Calu3 (cell line): ENCODE results near the gene BRPF3. TPM values are rescaled to one million over a fixed set of nuclear protein-coding genes. Genes with fewer than 3 reads are reported as not detected.

ENCODE experiments used
- BruUV-seq: library from RNA; stranded (reverse); fragments of 400-500 nt; replicated peaks from 2 replicates; lab custom pipeline; 2021; lab: Mats Ljungman, UMichigan
- CTCF ChIA-PET: fragments of 300-600 bp; sonication (Branson Sonifier 250); formaldehyde crosslinking; loops from one replicate; lab custom pipeline; 2022; ENCODE audit warnings: antibody characterized with exemption; lab: Charles Lee
- DNase-seq: peaks from one replicate; pipeline ENCODE4 v3.0.0; 2022
- H3K27ac Mint-ChIP-seq: one replicate; pipeline ENCODE4 v1.8.0; 2022; ENCODE audit warnings: mixed read lengths; ENCODE audit not compliant: unreplicated experiment
- H3K27me3 Mint-ChIP-seq: one replicate; pipeline ENCODE4 v1.8.0; 2022; ENCODE audit warnings: mixed read lengths; ENCODE audit not compliant: unreplicated experiment
- H3K36me3 Mint-ChIP-seq: one replicate; pipeline ENCODE4 v1.8.0; 2022; ENCODE audit warnings: mild to moderate bottlenecking, moderate library complexity, mixed read lengths; ENCODE audit not compliant: insufficient read depth, unreplicated experiment
- H3K4me1 Mint-ChIP-seq: one replicate; pipeline ENCODE4 v1.8.0; 2022; ENCODE audit warnings: mild to moderate bottlenecking, low read depth, mixed read lengths; ENCODE audit not compliant: unreplicated experiment
- H3K4me3 Mint-ChIP-seq: one replicate; pipeline ENCODE4 v1.8.0; 2022; ENCODE audit warnings: mild to moderate bottlenecking, low read depth, moderate library complexity, mixed read lengths; ENCODE audit not compliant: unreplicated experiment
- H3K9me3 Mint-ChIP-seq: one replicate; pipeline ENCODE4 v1.8.0; 2022; ENCODE audit warnings: low read depth, mixed read lengths; ENCODE audit not compliant: unreplicated experiment
- CTCF ChIP-seq: fragments of 200-600 bp; IDR thresholded peaks from one replicate; pipeline ENCODE4 v1.8.0; 2022; ENCODE audit warnings: antibody characterized with exemption; ENCODE audit not compliant: unreplicated experiment
- intact Hi-C: fragments of 100-400 bp; cut with micrococcal nuclease; formaldehyde crosslinking; loops from one replicate; pipeline ENCODE4 v1.10.0; 2022; ENCODE audit not compliant: unreplicated experiment
- total RNA-seq: library from RNA; stranded (reverse); gene quantifications from 2 replicates; pipeline ENCODE4 v1.2.3, GENCODE V29; 2022

The BRPF3 gene
- total RNA-seq, 1 experiment from 2014 or later = 49.1 TPM

- Mint-ChIP-seq H3K4me3 (no peak overlapping the region), H3K9me3 (no peaks in the 10 kb centered on the region), H3K27ac (no peak overlapping the region), H3K36me3 (peaks cover 26% of the 10 kb centered on the region), H3K4me1 (peaks cover 20% of the 10 kb centered on the region), H3K27me3 (no peaks in the 10 kb centered on the region)
- CTCF ChIA-PET = interaction anchor here (0.6 kb wide), 1 partner anchor 235 kb away, joined by 3 read pairs; no protein-coding TSS in a partner anchor
- intact Hi-C loops = no loop called here
- no peak for TF ChIP-seq CTCF
- BruUV-seq = no TSS peak
- DNase-seq = no peak
Measured at GRCh38 chr6:36202101-36202500, 5.6 kb downstream of the BRPF3 start.

GRCh38 chr6:36204068-36204753, 7.7 kb downstream of the BRPF3 start:
- peaks cover 17% of the 10 kb centered on the region for H3K36me3 Mint-ChIP-seq
- no peaks in the 10 kb centered on the region for H3K27me3 Mint-ChIP-seq
- intact Hi-C loops = no loop called here
- CTCF ChIA-PET = interaction anchor here (0.6 kb wide), 1 partner anchor 84 kb away, joined by 5 read pairs; no protein-coding TSS in a partner anchor
- no peak for TF ChIP-seq CTCF
- peaks cover 9% of the 10 kb centered on the region for H3K4me1 Mint-ChIP-seq
- BruUV-seq = no TSS peak
- no peak for DNase-seq
- no peak overlapping the region for H3K27ac Mint-ChIP-seq
- H3K4me3 Mint-ChIP-seq = no peak overlapping the region
- no peaks in the 10 kb centered on the region for H3K9me3 Mint-ChIP-seq

- TF ChIP-seq CTCF = no peak
- CTCF ChIA-PET = no interaction called here
Measured at GRCh38 chr6:36207155-36207554, 10.6 kb downstream of the BRPF3 start.

GRCh38 chr6:36209606-36210005, 13.1 kb downstream of the BRPF3 start:
- CTCF ChIA-PET = no interaction called here
- Mint-ChIP-seq H3K9me3 (no peaks in the 10 kb centered on the region), H3K36me3 (peaks cover 45% of the 10 kb centered on the region), H3K4me1 (no peaks in the 10 kb centered on the region), H3K27me3 (no peaks in the 10 kb centered on the region), H3K4me3 (no peak overlapping the region), H3K27ac (no peak overlapping the region)
- intact Hi-C loops = no loop called here
- no TSS peak for BruUV-seq
- no peak for TF ChIP-seq CTCF
- DNase-seq = no peak

More at GRCh38 chr6:36207155-36207554, 10.6 kb downstream of the BRPF3 start:
- Mint-ChIP-seq H3K27me3 (no peaks in the 10 kb centered on the region), H3K36me3 (peaks cover 32% of the 10 kb centered on the region), H3K27ac (no peak overlapping the region), H3K9me3 (no peaks in the 10 kb centered on the region), H3K4me3 (no peak overlapping the region), H3K4me1 (no peaks in the 10 kb centered on the region)
- BruUV-seq = no TSS peak
- intact Hi-C loops = no loop called here
- DNase-seq = no peak
